ENCODE results near the gene KIF6.
"Not testable (repeated sequence)": the region's sequence is repeated elsewhere in the genome, so short reads cannot be mapped to it uniquely, and the experiment has no call there.

KIF6 gene

DNA sequence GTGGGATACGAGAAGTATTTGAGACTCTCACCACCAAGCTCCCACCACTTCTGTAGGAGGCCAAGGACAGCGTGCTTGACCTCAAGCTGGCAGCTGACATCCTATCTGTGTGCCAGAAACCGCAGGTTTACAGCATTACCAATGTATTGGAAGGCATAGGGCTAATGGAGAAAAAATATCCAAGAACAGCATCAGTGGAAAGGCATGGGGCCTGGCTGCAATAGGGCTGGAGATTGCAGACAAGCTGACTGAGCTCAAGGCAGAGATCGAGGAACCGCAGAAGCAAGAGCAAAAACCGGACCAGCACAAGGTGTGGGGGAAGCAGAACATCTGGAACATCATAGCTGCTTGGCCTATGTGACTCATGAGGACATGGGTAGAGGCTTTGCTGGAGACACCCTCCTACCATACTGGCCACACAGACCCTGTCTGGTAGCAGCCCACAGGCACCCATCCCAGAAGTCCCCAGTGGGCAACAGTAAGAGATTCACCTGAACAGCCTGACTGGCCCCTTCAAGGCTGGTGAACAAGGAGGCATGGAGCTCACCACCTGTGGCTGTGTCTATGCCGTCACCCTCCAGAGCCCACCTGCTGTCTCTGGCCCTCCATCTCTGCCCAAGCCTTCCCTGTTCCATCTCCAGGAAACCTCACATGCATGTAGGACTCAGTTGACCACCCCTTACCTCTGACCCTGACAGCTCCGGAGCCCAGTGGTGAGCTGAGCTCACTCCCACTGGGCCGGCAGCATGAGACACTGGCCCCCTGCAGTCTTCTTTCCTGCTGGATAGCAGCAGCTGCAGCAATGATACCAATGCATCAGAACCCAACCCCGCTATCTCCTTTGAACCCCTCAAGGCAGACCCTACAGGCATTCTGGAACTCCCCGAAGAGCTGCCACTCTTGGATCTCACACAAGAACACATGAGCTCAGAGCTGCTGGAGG is 171.1 kb downstream of the KIF6 start:
- no peak for DNase-seq (ENCODE audit: low read depth)

DNA sequence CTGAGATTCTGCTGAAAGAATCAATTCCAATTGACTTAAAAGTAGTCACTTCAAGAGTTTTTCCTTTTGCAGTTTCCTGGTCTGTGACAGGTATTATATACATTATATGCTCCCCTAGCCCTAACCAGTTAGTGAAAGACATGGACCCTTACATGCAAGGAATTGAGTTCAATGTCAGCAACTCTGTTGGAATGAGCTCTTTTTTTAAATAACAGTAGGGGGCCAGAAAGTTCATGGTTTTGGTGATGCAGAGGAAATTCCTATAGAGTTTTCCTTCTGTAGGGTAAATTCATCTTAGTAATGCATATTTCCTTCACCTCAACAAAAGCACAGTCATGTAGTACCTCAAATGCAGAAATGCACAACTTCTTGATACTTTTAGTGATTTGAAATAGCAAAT is 172.2 kb downstream of the KIF6 start:
- DNase-seq (ENCODE audit: low read depth) = no peak

- DNase-seq (ENCODE audit: low read depth) = no peak
These were observed 175.0 kb downstream of the KIF6 start for GRCh38 chr6:39550191-39550590.

DNA sequence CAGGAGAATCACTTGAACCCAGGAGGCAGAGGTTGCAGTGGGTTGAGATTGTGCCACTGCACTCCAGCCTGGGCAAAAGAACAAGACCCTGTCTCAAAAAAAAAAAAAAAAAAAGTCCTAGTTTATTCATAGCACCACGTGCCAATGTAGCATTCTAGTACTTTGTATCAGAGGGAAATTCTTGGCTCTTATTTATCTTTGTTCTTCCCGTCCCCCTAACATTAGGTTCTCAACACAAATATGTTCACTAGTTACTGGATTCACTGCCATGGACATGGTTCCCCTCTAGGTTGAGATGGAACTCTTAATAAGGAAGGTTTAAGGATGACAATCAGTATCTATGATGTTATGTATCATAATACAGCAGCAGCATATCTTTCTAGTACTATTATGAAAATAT is 178.5 kb downstream of the KIF6 start:
- DNase-seq (ENCODE audit: low read depth) = no peak

GRCh38 chr6:39543950-39544349 is 181.3 kb downstream of the KIF6 start:
- no peak for DNase-seq (ENCODE audit: low read depth)

DNA sequence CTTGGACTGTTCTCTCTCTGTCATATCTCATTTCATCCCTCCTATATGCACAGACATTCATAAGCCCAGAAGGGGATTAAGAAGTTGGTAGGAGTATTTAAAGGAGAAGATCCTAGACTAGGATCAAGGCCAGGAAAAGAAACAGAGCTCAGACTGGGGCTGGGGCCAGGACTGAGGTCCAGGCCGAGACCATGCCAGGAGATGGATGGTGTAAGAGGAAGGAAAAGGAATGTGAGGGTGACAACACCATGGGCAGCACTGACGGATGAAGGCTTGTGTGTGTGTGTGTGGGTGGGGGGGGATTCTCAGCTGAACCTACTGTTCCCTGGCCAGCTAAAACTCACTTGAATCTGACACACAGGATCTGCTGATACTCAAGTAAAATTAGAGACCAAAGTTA is 182.1 kb downstream of the KIF6 start:
- DNase-seq (ENCODE audit: low read depth) = no peak

GRCh38 chr6:39540454-39540853 is 184.8 kb downstream of the KIF6 start:
- no peak for DNase-seq (ENCODE audit: low read depth)

DNA sequence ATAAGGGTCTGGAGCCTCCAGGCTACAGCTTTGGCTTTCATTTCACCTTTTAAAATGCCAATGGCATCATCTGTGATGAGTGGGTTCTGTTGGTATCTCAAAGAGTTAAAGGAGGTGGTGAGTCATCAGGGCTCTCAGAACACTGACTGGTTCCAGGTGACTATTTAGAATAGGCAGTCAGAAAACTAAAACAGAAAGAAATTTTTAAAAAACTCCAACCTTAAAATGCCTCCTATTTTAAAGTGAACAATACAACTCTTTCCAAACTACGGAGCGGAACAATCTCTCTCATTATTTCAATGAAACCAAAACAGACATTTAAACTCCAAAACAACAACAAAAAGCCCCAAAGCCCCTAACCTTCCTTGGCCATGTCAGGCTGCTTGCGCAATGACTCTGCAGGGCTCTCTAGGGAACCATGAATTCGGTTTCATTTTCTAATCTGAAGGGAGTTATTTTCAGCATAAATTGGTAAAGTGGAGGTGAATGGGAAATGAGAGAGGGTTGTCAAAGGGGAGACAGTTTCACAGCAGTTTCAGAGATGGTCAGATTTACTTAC is 194.9 kb downstream of the KIF6 start:
- no peak for DNase-seq (ENCODE audit: low read depth)

DNA sequence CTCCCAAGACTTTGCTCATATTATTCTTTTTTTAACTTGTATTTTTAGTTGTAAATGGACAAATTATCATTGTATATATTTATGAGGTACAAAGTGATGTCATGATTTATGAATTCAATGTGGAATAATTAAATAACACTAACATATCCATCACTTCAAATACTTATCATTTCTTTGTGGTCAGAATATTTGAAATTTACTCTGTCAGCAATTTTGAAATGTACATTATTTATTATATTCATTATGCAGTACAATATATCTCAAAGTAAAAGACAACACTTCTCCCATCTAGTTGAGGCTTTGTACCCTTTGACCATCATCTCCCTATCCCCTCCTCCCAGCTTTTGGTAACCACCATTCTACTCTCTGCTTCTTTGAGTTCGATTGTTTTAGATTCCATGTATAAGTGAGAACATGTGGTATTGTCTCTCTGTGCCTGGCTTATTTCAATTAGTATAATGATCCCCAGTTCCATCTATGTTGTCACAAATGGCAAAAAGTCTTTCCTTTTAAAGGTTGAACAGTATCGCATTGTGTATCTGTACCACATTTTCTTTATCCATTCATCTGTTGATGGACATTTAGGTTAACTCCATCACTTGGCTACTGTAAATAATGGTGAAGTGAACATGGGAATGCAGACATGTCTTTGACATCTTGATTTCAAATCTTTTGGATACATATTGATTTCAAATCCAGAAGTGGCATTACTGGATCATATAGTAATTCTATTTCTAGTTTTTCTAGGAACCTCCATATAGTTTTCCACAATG is 197.2 kb downstream of the KIF6 start:
- DNase-seq (ENCODE audit: low read depth) = no peak

DNA sequence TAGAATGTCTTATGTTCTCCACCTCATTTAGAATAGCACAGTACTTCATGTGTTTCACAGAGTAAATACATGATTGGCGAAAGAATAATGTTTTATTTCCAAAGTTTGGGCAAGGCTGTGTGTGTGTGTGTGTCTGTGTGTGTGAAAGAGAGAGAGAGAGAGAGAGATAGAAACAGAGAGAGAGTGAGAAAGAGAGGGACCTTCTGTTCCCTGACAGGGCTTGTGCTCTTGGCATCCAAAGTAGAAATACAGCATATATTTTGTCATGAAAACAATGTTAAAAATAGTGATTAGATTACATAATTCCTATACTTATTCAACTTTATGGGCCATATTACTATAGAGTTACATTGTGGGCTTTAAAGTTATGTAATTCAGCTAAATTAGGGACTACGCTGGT is 201.2 kb downstream of the KIF6 start:
- no peak for DNase-seq (ENCODE audit: low read depth)

DNA sequence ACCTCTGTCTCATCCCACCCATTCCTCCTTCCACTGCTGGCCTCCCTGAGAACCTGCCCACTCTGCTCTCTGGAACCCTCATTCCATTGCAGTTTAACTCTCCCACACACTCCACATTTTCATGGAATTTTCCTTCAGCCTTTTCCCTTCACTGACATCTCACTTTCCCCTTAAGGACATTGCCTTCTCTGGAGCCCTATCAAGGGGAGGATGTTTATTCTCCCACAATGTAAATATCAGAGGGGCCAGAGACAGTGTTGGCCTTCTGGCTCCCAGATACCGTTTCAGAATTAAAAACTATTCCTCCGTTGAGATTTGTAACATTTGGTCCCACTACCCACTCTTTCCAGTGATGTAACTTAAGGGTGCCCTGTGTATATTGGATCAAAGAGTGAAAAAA is 203.2 kb downstream of the KIF6 start:
- no peak for DNase-seq (ENCODE audit: low read depth)

DNA sequence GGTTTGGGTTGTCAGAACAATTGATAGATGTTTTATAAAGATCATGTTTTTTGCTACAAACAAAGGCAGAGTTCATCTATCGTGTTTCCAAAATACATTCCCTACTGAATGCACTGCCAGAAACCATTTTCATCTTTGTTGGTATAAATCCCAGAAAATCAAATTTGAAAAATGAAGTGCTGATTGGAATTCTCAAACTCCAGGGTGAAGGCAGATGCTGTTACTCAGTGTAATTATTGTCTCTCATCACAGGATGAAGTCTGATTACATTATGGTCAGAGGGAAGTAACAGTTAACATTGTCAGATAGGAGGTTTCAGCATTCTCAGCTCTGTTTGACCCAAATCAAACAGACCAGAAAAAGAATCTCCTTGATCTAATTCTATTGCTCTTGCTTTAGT is 204.3 kb downstream of the KIF6 start:
- no peak for DNase-seq (ENCODE audit: low read depth)

GRCh38 chr6:39520411-39520810 is 204.8 kb downstream of the KIF6 start:
- no peak for DNase-seq (ENCODE audit: low read depth)

GRCh38 chr6:39518221-39518620 is 207.0 kb downstream of the KIF6 start:
- no peak for DNase-seq (ENCODE audit: low read depth)

DNA sequence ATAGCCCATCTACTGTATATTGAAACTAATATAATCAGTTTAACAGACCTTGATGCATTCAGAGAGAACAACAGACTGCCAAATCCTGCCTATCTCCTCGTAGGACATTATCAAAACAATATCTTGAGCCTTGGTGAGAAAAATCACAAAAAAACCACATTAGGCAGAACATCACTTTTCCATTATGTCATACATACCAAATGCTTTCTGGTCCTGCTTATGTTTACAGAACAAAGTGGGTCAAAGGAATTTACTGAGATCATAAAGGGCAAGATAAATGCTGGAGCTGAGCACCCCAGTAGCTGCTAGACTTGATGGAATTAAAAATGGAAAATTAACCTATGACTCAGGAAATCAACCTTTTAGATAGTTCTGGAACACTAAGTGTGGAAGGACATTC is 207.5 kb downstream of the KIF6 start:
- no peak for DNase-seq (ENCODE audit: low read depth)

DNA sequence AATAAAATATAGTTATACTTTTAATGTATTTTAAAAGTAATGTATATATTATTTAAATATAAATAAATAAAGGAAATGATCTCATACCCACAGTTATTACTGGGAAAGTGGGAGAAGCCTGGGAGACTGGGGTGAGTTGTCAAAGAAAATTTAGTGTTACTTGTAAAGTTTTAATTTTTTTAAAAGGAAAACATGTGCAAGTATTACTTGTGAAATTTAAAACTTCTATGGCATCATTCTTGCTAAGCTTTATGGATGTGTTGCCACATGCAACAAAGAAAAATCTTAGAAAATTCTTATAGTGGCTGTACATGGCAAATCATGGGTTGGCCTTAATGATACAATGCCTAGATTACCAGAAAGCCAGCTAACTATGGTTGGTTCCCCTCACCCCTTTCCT is 208.7 kb downstream of the KIF6 start:
- no peak for DNase-seq (ENCODE audit: low read depth)

GRCh38 chr6:39515471-39515870 is 209.7 kb downstream of the KIF6 start:
- DNase-seq (ENCODE audit: low read depth) = no peak

GRCh38 chr6:39515006-39515405 is 210.2 kb downstream of the KIF6 start:
- DNase-seq (ENCODE audit: low read depth) = no peak

DNA sequence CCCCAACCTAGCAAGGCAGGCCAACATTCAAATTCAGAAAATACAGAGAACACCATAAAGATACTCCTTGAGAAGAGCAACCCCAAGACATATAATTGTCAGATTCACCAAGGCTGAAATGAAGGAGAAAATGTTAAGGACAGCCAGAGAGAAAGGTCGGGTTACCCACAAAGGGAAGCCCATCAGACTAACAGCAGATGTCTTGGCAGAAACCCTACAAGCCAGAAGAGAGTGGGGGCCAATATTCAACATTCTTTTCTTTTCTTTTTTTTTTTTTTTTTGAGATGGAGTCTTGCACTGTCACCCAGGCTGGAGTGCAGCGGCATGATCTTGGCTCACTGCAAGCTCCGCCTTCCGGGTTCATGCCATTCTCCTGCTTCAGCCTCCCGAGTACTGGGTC is 215.4 kb downstream of the KIF6 start:
- not testable (repeated sequence) for DNase-seq (ENCODE audit: low read depth)

- no peak for DNase-seq (ENCODE audit: low read depth)
These were observed 216.7 kb downstream of the KIF6 start for GRCh38 chr6:39508515-39508914.

DNA sequence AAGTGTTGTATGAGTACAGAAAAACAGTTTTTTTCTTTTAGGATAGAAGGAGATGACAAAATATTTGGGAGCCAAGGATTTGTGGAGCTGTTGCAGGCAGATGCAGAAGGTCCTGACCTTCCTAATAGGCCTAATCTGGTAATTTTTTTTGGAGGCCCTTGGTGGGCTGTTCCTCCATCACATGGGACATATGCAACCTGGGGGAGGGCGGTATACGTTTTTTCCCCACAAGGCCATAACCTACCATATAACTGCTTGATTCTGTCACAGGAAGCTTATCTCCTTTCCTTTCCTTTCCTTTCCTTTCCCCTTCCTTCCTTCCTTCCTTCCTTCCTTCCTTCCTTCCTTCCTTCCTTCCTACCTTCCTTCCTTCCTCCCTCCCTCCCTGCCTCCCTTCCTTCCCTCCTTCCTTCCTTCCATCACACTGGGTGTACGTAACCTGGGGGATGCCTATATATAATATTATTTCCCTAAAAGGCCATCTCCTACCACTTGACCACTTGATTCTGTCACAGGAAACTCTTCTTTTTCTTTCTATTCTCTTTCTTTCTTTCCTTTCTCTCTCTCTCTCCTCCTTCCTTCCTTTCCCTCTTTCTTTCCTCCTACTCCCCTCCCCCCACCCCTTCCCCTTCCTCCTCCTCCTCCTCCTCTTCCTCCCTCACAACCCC is 217.7 kb downstream of the KIF6 start:
- DNase-seq (ENCODE audit: low read depth) = no peak

- DNase-seq (ENCODE audit: low read depth) = not testable (repeated sequence)
These were observed 222.7 kb downstream of the KIF6 start for GRCh38 chr6:39502362-39502955.
